LNCAP (cell line): ENCODE measurements around the gene PTPN20.
A peak's percentile ranks its signal among the peaks of the same experiment; 100 is the strongest.

ENCODE experiments used
- CTCF ChIP-seq: fragments of 450-650 bp; IDR thresholded peaks from 2 replicates; pipeline ENCODE4 v1.5.1; 2017; ENCODE audit warnings: mild to moderate bottlenecking

Gene PTPN20

GRCh38 chr10:47024399-47025252, 113.4 kb downstream of the PTPN20 start:
- peak; percentile 92 for TF ChIP-seq CTCF

DNA sequence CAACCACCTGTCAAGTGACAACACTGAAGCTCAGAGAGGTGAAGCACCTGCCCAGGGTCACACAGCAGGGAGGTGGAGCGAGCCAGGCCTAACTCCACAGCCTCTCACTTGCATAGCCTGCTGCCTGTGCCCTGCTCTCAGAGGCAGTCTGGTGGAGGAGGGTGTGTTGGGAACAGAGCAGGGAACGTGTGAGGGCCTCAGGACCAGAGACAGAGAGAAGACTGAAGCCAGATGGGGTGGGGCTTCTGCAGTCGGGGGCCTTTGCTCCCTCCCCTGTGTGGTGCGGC, 114.0 kb downstream of the PTPN20 start:
- TF ChIP-seq CTCF = no peak

DNA sequence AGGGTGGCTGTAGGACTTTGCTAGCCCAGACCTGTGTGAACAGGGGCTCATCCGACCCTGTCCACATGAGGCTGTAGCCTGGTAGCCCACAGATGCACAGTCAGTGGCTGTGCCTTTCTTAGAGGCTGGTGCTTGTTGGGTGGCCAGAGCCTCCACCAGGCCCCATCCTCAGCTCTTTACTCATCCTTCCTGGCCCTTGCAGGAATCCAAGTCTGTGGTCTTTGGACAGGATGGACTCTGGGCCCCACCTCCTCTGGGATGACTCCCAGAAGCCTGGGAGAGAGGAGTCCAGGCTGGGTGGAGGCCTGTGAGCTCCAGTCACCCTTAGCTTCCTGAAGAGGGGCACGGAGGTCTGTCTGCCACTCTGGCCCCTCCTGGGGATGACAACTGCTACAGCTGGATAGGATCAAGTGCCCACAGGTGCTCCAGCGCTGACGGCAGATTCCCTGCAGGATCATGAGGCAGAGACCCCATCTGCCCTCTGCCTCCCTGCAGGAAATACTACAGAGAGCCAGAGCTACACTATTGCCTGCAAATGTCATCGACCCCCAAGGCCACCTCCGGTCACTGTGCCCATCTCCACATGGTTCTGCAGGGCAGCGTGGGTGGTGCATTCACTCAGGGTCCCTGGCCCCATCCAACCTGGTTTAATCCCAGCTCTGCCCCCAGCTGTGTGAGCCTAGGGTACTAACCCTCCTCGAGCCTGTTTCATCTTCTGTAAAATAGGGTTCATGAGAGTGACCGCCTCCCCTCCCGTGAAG, 114.5 kb downstream of the PTPN20 start:
- no peak for TF ChIP-seq CTCF

- no peak for TF ChIP-seq CTCF
These were observed 115.3 kb downstream of the PTPN20 start for GRCh38 chr10:47026301-47027107.

- TF ChIP-seq CTCF = no peak
These were observed 116.0 kb downstream of the PTPN20 start for GRCh38 chr10:47027108-47027783.

- no peak for TF ChIP-seq CTCF
These were observed 116.6 kb downstream of the PTPN20 start for GRCh38 chr10:47027784-47028260.

- TF ChIP-seq CTCF = no peak
These were observed 117.2 kb downstream of the PTPN20 start for GRCh38 chr10:47028466-47028865.
